Keratinocyte (primary cell): ENCODE data around the gene SYTL2. TPM values are rescaled to one million over a fixed set of nuclear protein-coding genes. Genes with fewer than 3 reads are reported as not detected.

Source experiments
- DNase-seq: peaks from one replicate; pipeline ENCODE4 v3.0.0-alpha.2; 2011; ENCODE audit warnings: low read depth, missing footprints, low spot score
- FAIRE-seq: peaks from 2 replicates; lab custom pipeline; 2011; peaks lifted over from hg19 to GRCh38; lab: Jason Lieb, UNC
- H2AFZ ChIP-seq: 2 replicates; pipeline ENCODE4 v1.6.0; 2012; ENCODE audit warnings: low read length, control low read depth, inconsistent platforms; ENCODE audit not compliant: control insufficient read depth
- H3K27ac ChIP-seq: 2 replicates; pipeline ENCODE4 v1.5.1; 2011; ENCODE audit warnings: low read length; ENCODE audit not compliant: control insufficient read depth, insufficient read depth
- H3K27me3 ChIP-seq: 3 replicates; pipeline ENCODE4 v1.6.0; 2011; ENCODE audit warnings: low read length; ENCODE audit not compliant: control insufficient read depth, insufficient read depth; ENCODE audit errors: extremely low read depth
- H3K36me3 ChIP-seq, 2 experiments: 2 replicates in 1 of 2; 3 replicates in 1 of 2; pipeline ENCODE4 v1.5.1; 2011; ENCODE audit warnings: low read length in 2 of 2, mild to moderate bottlenecking in 1 of 2; ENCODE audit not compliant: control insufficient read depth in 2 of 2, insufficient read depth in 2 of 2; ENCODE audit errors: extremely low read depth in 1 of 2
- H3K4me1 ChIP-seq: 3 replicates; pipeline ENCODE4 v1.5.1; 2011; ENCODE audit warnings: low read length; ENCODE audit not compliant: control insufficient read depth, insufficient read depth; ENCODE audit errors: extremely low read depth
- H3K4me2 ChIP-seq: 3 replicates; pipeline ENCODE4 v1.6.0; 2011; ENCODE audit warnings: low read depth, low read length; ENCODE audit not compliant: control insufficient read depth, insufficient read depth; ENCODE audit errors: extremely low read depth
- H3K4me3 ChIP-seq, 3 experiments: fragments of 200-600 bp in 1 of 3; sonication (generic) in 1 of 3; 2 replicates in 2 of 3; 3 replicates in 1 of 3; pipeline ENCODE4 v1.5.1; 2011 to 2016; ENCODE audit warnings: low read length in 3 of 3, mild to moderate bottlenecking in 3 of 3, control low read depth in 2 of 3, inconsistent platforms in 1 of 3, low read depth in 1 of 3, mixed read lengths in 1 of 3, mixed run types in 1 of 3, moderate library complexity in 1 of 3; ENCODE audit not compliant: control insufficient read depth in 2 of 3, insufficient read depth in 2 of 3; ENCODE audit errors: extremely low read depth in 1 of 3
- H3K79me2 ChIP-seq: 2 replicates; pipeline ENCODE4 v1.6.0; 2012; ENCODE audit warnings: low read length; ENCODE audit not compliant: control insufficient read depth, insufficient read depth
- H3K9ac ChIP-seq: 3 replicates; pipeline ENCODE4 v1.6.0; 2011; ENCODE audit warnings: low read length; ENCODE audit not compliant: control insufficient read depth, insufficient read depth; ENCODE audit errors: extremely low read depth
- H3K9me1 ChIP-seq: 3 replicates; pipeline ENCODE4 v1.6.0; 2011; ENCODE audit warnings: low read length; ENCODE audit not compliant: control insufficient read depth, insufficient read depth; ENCODE audit errors: extremely low read depth
- H3K9me3 ChIP-seq: 2 replicates; pipeline ENCODE4 v1.5.1; 2012; ENCODE audit warnings: low read depth, low read length; ENCODE audit not compliant: control insufficient read depth
- H4K20me1 ChIP-seq: 3 replicates; pipeline ENCODE4 v1.6.0; 2011; ENCODE audit warnings: low read length; ENCODE audit not compliant: control insufficient read depth, insufficient read depth; ENCODE audit errors: extremely low read depth
- CTCF ChIP-seq, 3 experiments: IDR thresholded peaks in 1 of 3; conservative IDR thresholded peaks in 1 of 3; optimal IDR thresholded peaks in 1 of 3; 2 replicates in 2 of 3; 3 replicates in 1 of 3; pipeline versions ENCODE3 to v1.5.1; 2011; ENCODE audit warnings: low read length in 3 of 3, mild to moderate bottlenecking in 3 of 3, moderate library complexity in 2 of 3, control low read depth in 1 of 3, inconsistent platforms in 1 of 3; ENCODE audit not compliant: insufficient read depth in 2 of 3; ENCODE audit errors: extremely low read depth in 1 of 3
- EZH2 ChIP-seq: IDR thresholded peaks from one replicate; pipeline ENCODE4 v1.6.1; 2012; ENCODE audit warnings: inconsistent platforms, mild to moderate bottlenecking, low read length, moderate library complexity
- dilution Hi-C: fragments of 300-500 bp; cut with MboI; formaldehyde crosslinking; loops from one replicate; pipeline ENCODE4 v1.7.0; 2020; ENCODE audit warnings: low sequenced_read_pairs; ENCODE audit not compliant: extremely low pct_ligation_motif_present
- polyA plus RNA-seq, 5 experiments: library from polyadenylated mRNA; depleted of rRNA in 3 of 5; stranded (reverse) in 3 of 5; stranded (forward) in 1 of 5; unstranded in 1 of 5; fragments of >200 nt; gene quantifications; 1 replicate in 1 of 5; 2 replicates in 3 of 5; 3 replicates in 1 of 5; pipeline versions ENCODE4 v1.2.1 to v1.2.3, GENCODE V29; 2011 to 2012; ENCODE audit warnings: missing spikeins in 2 of 5, low read depth in 1 of 5, low replicate concordance in 1 of 5

Gene SYTL2
- polyA plus RNA-seq, 1 donor (not counting 4 experiments of a cell fraction or from before 2014, with no cell fraction given): 3.1 TPM

- Histone ChIP-seq H3K36me3 (no peaks in the 10 kb centered on the region), H3K79me2 (no peaks in the 10 kb centered on the region), H2AFZ (no peak overlapping the region), H3K4me2 (no peak overlapping the region), H3K9me3 (no peaks in the 10 kb centered on the region), H4K20me1 (no peaks in the 10 kb centered on the region), H3K4me3 (no peak overlapping the region), H3K9ac (no peak overlapping the region), H3K9me1 (no peaks in the 10 kb centered on the region), H3K27me3 (no peaks in the 10 kb centered on the region), H3K27ac (no peak overlapping the region), H3K4me1 (peaks cover 10% of the 10 kb centered on the region)
- dilution Hi-C loops: no loop called here
- DNase-seq (no peak), FAIRE-seq (no peak)
- TF ChIP-seq CTCF (optimal IDR thresholded peaks at IDR 0.05 in 1 of 3, IDR thresholded peaks at IDR 0.05 in 1 of 3, conservative IDR thresholded peaks at IDR 0.05 in 1 of 3; ENCODE audit: extremely low read depth in 1 of 3, insufficient read depth in 2 of 3, low read length in 3 of 3) (no peak), EZH2 (no peak)
Observed at GRCh38 chr11:85819441-85819840, 8.5 kb upstream of the SYTL2 start.

GRCh38 chr11:85815186-85815931 lies 4.4 kb upstream of the SYTL2 start:
- no peak for FAIRE-seq
- Histone ChIP-seq H3K9me1 (no peaks in the 10 kb centered on the region), H3K9ac (no peak overlapping the region), H3K4me3 (no peak overlapping the region), H3K27ac (peak overlapping the region; percentile 47), H4K20me1 (no peaks in the 10 kb centered on the region), H2AFZ (no peak overlapping the region), H3K36me3 (no peaks in the 10 kb centered on the region), H3K27me3 (no peaks in the 10 kb centered on the region), H3K79me2 (no peaks in the 10 kb centered on the region), H3K4me2 (peak overlapping the region; percentile 7), H3K9me3 (no peaks in the 10 kb centered on the region), H3K4me1 (peaks cover 17% of the 10 kb centered on the region)
- dilution Hi-C loops: no loop called here
- DNase-seq: no peak
- no peak for TF ChIP-seq CTCF (optimal IDR thresholded peaks at IDR 0.05 in 1 of 3, IDR thresholded peaks at IDR 0.05 in 1 of 3, conservative IDR thresholded peaks at IDR 0.05 in 1 of 3; ENCODE audit: extremely low read depth in 1 of 3, insufficient read depth in 2 of 3, low read length in 3 of 3)
- no peak for TF ChIP-seq EZH2
